ENCODE measurements around the gene AGPAT4. TPM values are rescaled to one million over a fixed set of nuclear protein-coding genes. Genes with fewer than 3 reads are reported as not detected.
"Not testable (repeated sequence)": the region's sequence is repeated elsewhere in the genome, so short reads cannot be mapped to it uniquely, and the experiment has no call there.

AGPAT4 gene
- total RNA-seq, 2 donors from 2014 or later, result 61.0 to 61.1 TPM

- not testable (repeated sequence) for DNase-seq
Observed at GRCh38 chr6:161172769-161173168, 101.1 kb downstream of the AGPAT4 start.

GRCh38 chr6:161171207-161171606, 102.7 kb downstream of the AGPAT4 start:
- H3K4me3 Mint-ChIP-seq, result no peak overlapping the region
- no peak for DNase-seq
- no peak overlapping the region for H3K27ac ChIP-seq (ENCODE audit: low read depth, low read length)
- H3K4me1 ChIP-seq (ENCODE audit: control insufficient read depth, insufficient read depth, low read length), result peaks cover 13% of the 10 kb centered on the region
- WGBS, 2 experiments (ENCODE audit: insufficient coverage in 1 of 2, insufficient read length in 1 of 2), result 92 to 98% methylated on average over 2 of the region's 2 CpGs
- TF ChIP-seq CTCF (conservative IDR thresholded peaks at IDR 0.05), result no peak
- H3K36me3 Mint-ChIP-seq (ENCODE audit: low read depth), result peaks cover 39% of the 10 kb centered on the region
- no peaks in the 10 kb centered on the region for H3K27me3 ChIP-seq (ENCODE audit: control insufficient read depth, insufficient read depth, low read length, poor library complexity, severe bottlenecking)
- H3K4me3 ChIP-seq (ENCODE audit: low read length), result no peak overlapping the region
- H3K27me3 Mint-ChIP-seq (ENCODE audit: insufficient read depth), result no peaks in the 10 kb centered on the region
- H3K9me3 Mint-ChIP-seq, result peaks cover 31% of the 10 kb centered on the region
- H3K9me3 ChIP-seq (ENCODE audit: control insufficient read depth, low read length), result peaks cover 4% of the 10 kb centered on the region
- no peak overlapping the region for H3K9ac ChIP-seq (ENCODE audit: extremely low read depth, low read length, poor library complexity, severe bottlenecking)
- peaks cover 24% of the 10 kb centered on the region for H3K4me1 Mint-ChIP-seq
- H3K36me3 ChIP-seq (ENCODE audit: control insufficient read depth, insufficient read depth, low read length), result peaks cover 15% of the 10 kb centered on the region
- H3K27ac Mint-ChIP-seq, result no peak overlapping the region

More at GRCh38 chr6:161172769-161173168, 101.1 kb downstream of the AGPAT4 start:
- H3K27ac ChIP-seq (ENCODE audit: low read depth, low read length); H3K9ac ChIP-seq (ENCODE audit: extremely low read depth, low read length, poor library complexity, severe bottlenecking); H3K4me3 ChIP-seq (ENCODE audit: low read length); H3K27me3 Mint-ChIP-seq (ENCODE audit: insufficient read depth); H3K27me3 ChIP-seq (ENCODE audit: control insufficient read depth, insufficient read depth, low read length, poor library complexity, severe bottlenecking); H3K4me3 Mint-ChIP-seq; H3K27ac Mint-ChIP-seq: not testable (repeated sequence)
- Histone ChIP-seq H3K4me1 (ENCODE audit: control insufficient read depth, insufficient read depth, low read length) (peaks cover 11% of the 10 kb centered on the region), H3K36me3 (ENCODE audit: control insufficient read depth, insufficient read depth, low read length) (peaks cover 18% of the 10 kb centered on the region), H3K9me3 (ENCODE audit: control insufficient read depth, low read length) (peaks cover 16% of the 10 kb centered on the region)
- Mint-ChIP-seq H3K36me3 (ENCODE audit: low read depth) (peaks cover 44% of the 10 kb centered on the region), H3K9me3 (peaks cover 46% of the 10 kb centered on the region), H3K4me1 (peaks cover 21% of the 10 kb centered on the region)
- no CpG with 5 or more reads among the region's 1 CpG for WGBS, 2 experiments (ENCODE audit: insufficient coverage in 1 of 2, insufficient read length in 1 of 2)

GRCh38 chr6:161169696-161170095, 104.2 kb downstream of the AGPAT4 start:
- Mint-ChIP-seq H3K4me1 (peaks cover 24% of the 10 kb centered on the region), H3K4me3 (no peak overlapping the region), H3K27ac (no peak overlapping the region), H3K27me3 (ENCODE audit: insufficient read depth) (no peaks in the 10 kb centered on the region), H3K9me3 (peaks cover 17% of the 10 kb centered on the region), H3K36me3 (ENCODE audit: low read depth) (peaks cover 49% of the 10 kb centered on the region)
- Histone ChIP-seq H3K27me3 (ENCODE audit: control insufficient read depth, insufficient read depth, low read length, poor library complexity, severe bottlenecking) (no peaks in the 10 kb centered on the region), H3K27ac (ENCODE audit: low read depth, low read length) (no peak overlapping the region), H3K4me1 (ENCODE audit: control insufficient read depth, insufficient read depth, low read length) (peaks cover 13% of the 10 kb centered on the region), H3K4me3 (ENCODE audit: low read length) (no peak overlapping the region), H3K9me3 (ENCODE audit: control insufficient read depth, low read length) (peaks cover 4% of the 10 kb centered on the region), H3K36me3 (ENCODE audit: control insufficient read depth, insufficient read depth, low read length) (peaks cover 30% of the 10 kb centered on the region), H3K9ac (ENCODE audit: extremely low read depth, low read length, poor library complexity, severe bottlenecking) (no peak overlapping the region)
- TF ChIP-seq CTCF (conservative IDR thresholded peaks at IDR 0.05), result no peak
- peak; percentile 34 for DNase-seq
- 93% methylated on average over 4 of the region's 4 CpGs for WGBS, 2 experiments (ENCODE audit: insufficient coverage in 1 of 2, insufficient read length in 1 of 2)

GRCh38 chr6:161169035-161169434, 104.8 kb downstream of the AGPAT4 start:
- H3K4me1 Mint-ChIP-seq, result peaks cover 24% of the 10 kb centered on the region
- H3K9me3 Mint-ChIP-seq, result peaks cover 11% of the 10 kb centered on the region
- WGBS, 2 experiments (ENCODE audit: insufficient coverage in 1 of 2, insufficient read length in 1 of 2), result 90 to 92% methylated on average over 2 of the region's 2 CpGs
- Histone ChIP-seq H3K4me3 (ENCODE audit: low read length) (peak overlapping the region; percentile 61), H3K27ac (ENCODE audit: low read depth, low read length) (peak overlapping the region; percentile 69), H3K27me3 (ENCODE audit: control insufficient read depth, insufficient read depth, low read length, poor library complexity, severe bottlenecking) (no peaks in the 10 kb centered on the region), H3K9ac (ENCODE audit: extremely low read depth, low read length, poor library complexity, severe bottlenecking) (peak overlapping the region; percentile 45), H3K4me1 (ENCODE audit: control insufficient read depth, insufficient read depth, low read length) (peaks cover 13% of the 10 kb centered on the region), H3K36me3 (ENCODE audit: control insufficient read depth, insufficient read depth, low read length) (peaks cover 37% of the 10 kb centered on the region), H3K9me3 (ENCODE audit: control insufficient read depth, low read length) (peaks cover 4% of the 10 kb centered on the region)
- no peaks in the 10 kb centered on the region for H3K27me3 Mint-ChIP-seq (ENCODE audit: insufficient read depth)
- no peak for DNase-seq
- H3K4me3 Mint-ChIP-seq, result no peak overlapping the region
- peaks cover 56% of the 10 kb centered on the region for H3K36me3 Mint-ChIP-seq (ENCODE audit: low read depth)
- TF ChIP-seq CTCF (conservative IDR thresholded peaks at IDR 0.05), result no peak
- H3K27ac Mint-ChIP-seq, result peak overlapping the region; percentile 92
